ENCODE measurements around the gene GPX7.

Gene GPX7

GRCh38 chr1:52569449-52570210 lies 32.5 kb upstream of the GPX7 start:
- DNase-seq (ENCODE audit: low read depth in 1 of 2, low spot score in 1 of 2), result peak in 1 of 2 experiments; percentile 41
- peak overlapping the region; percentile 63 for H3K27ac ChIP-seq (replicated peaks)
- TF ChIP-seq GABPA (IDR thresholded peaks at IDR 0.05; ENCODE audit: low read depth), result no peak
- no peak for TF ChIP-seq POLR2AphosphoS5 (IDR thresholded peaks at IDR 0.05; ENCODE audit: low read depth)
- TF ChIP-seq REST (IDR thresholded peaks at IDR 0.05; ENCODE audit: insufficient replicate concordance, low read depth), result no peak
- no peak; the same call in 1 of the 2 replicates for TF ChIP-seq SPI1 (IDR thresholded peaks at IDR 0.05; ENCODE audit: borderline replicate concordance, low read depth)
- no peak for TF ChIP-seq CTCF (IDR thresholded peaks at IDR 0.05; ENCODE audit: insufficient read depth, low read length)

GRCh38 chr1:52571783-52572182 lies 30.4 kb upstream of the GPX7 start:
- Histone ChIP-seq H3K4me3 (replicated peaks; ENCODE audit: insufficient read depth, low read length) (no peak overlapping the region), H3K27ac (replicated peaks) (no peak overlapping the region), H3K27me3 (ENCODE audit: insufficient read depth, poor library complexity, severe bottlenecking) (no peaks in the 10 kb centered on the region)
- DNase-seq (ENCODE audit: low read depth in 1 of 2, low spot score in 1 of 2), result no peak
- TF ChIP-seq REST (IDR thresholded peaks at IDR 0.05; ENCODE audit: insufficient replicate concordance, low read depth) (no peak), SPI1 (IDR thresholded peaks at IDR 0.05; ENCODE audit: borderline replicate concordance, low read depth) (no peak), POLR2AphosphoS5 (IDR thresholded peaks at IDR 0.05; ENCODE audit: low read depth) (no peak), GABPA (IDR thresholded peaks at IDR 0.05; ENCODE audit: low read depth) (no peak), CTCF (IDR thresholded peaks at IDR 0.05; ENCODE audit: insufficient read depth, low read length) (no peak)

More at GRCh38 chr1:52569449-52570210, 32.5 kb upstream of the GPX7 start:
- no peaks in the 10 kb centered on the region for H3K27me3 ChIP-seq (ENCODE audit: insufficient read depth, poor library complexity, severe bottlenecking)
- no peak overlapping the region for H3K4me3 ChIP-seq (replicated peaks; ENCODE audit: insufficient read depth, low read length)

GRCh38 chr1:52572387-52572786 lies 29.8 kb upstream of the GPX7 start:
- no peak for DNase-seq (ENCODE audit: low read depth in 1 of 2, low spot score in 1 of 2)
- no peak overlapping the region for H3K27ac ChIP-seq (replicated peaks)
- H3K27me3 ChIP-seq (ENCODE audit: insufficient read depth, poor library complexity, severe bottlenecking), result no peaks in the 10 kb centered on the region
- H3K4me3 ChIP-seq (replicated peaks; ENCODE audit: insufficient read depth, low read length), result no peak overlapping the region
- TF ChIP-seq REST (IDR thresholded peaks at IDR 0.05; ENCODE audit: insufficient replicate concordance, low read depth), result no peak

Measured in HL-60 (cell line).